Glutamatergic neuron (in vitro differentiated cells): ENCODE measurements around the gene MEN1. TPM values are rescaled to one million over a fixed set of nuclear protein-coding genes. Genes with fewer than 3 reads are reported as not detected.

ENCODE experiments used
- DNase-seq: peaks from one replicate; pipeline ENCODE4 v3.0.0; 2022
- H3K27ac Mint-ChIP-seq: one replicate; pipeline ENCODE4 v1.8.0; 2020; ENCODE audit warnings: mild to moderate bottlenecking, mixed read lengths, inconsistent platforms; ENCODE audit not compliant: unreplicated experiment
- H3K27me3 Mint-ChIP-seq: one replicate; pipeline ENCODE4 v1.8.0; 2020; ENCODE audit warnings: mild to moderate bottlenecking, moderate library complexity, mixed read lengths, inconsistent platforms; ENCODE audit not compliant: unreplicated experiment
- H3K36me3 Mint-ChIP-seq: one replicate; pipeline ENCODE4 v1.8.0; 2020; ENCODE audit warnings: mild to moderate bottlenecking, mixed read lengths, inconsistent platforms; ENCODE audit not compliant: unreplicated experiment
- H3K4me1 Mint-ChIP-seq: one replicate; pipeline ENCODE4 v1.8.0; 2020; ENCODE audit warnings: mild to moderate bottlenecking, low read depth, mixed read lengths, inconsistent platforms; ENCODE audit not compliant: unreplicated experiment
- H3K4me3 Mint-ChIP-seq: one replicate; pipeline ENCODE4 v1.8.0; 2020; ENCODE audit warnings: mild to moderate bottlenecking, mixed read lengths, inconsistent platforms; ENCODE audit not compliant: unreplicated experiment
- H3K9me3 Mint-ChIP-seq: one replicate; pipeline ENCODE4 v1.8.0; 2020; ENCODE audit warnings: mild to moderate bottlenecking, moderate library complexity, mixed read lengths, inconsistent platforms; ENCODE audit not compliant: unreplicated experiment
- total RNA-seq: library from RNA; stranded (reverse); fragmentation: NEBNext Ultra II Directional; extraction: Animal tissue kit (Norgen Biotek cat#: 25700); gene quantifications from one replicate; pipeline ENCODE4 v1.2.1, GENCODE V29; 2021; ENCODE audit not compliant: unreplicated experiment
- TF ChIP-seq, protein P1 (sequence below): fragments of 200-600 bp; sonication (generic); IDR thresholded peaks from one replicate; pipeline ENCODE4 v1.5.0; 2021; ENCODE audit not compliant: partially characterized antibody, unreplicated experiment

The MEN1 gene
- total RNA-seq, 1 donor from 2014 or later: 39.7 TPM

DNA sequence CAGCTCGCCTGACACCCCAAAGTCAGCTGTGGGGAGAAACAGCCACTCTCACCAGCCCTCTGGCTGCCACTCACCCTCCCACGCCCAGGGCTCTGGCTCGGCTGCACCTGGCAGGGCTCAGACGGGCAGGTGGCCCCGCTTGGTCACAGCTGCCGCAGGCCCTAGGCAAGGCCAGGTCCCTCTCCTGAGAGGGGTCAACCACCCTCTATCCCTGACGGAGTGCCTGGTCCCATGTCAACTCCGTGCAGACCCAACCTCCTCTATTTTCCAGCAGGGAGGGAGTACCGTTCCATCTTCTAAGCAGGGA, 9.2 kb downstream of the MEN1 start:
- Mint-ChIP-seq H3K9me3 (peaks cover 4% of the 10 kb centered on the region), H3K36me3 (no peaks in the 10 kb centered on the region), H3K4me3 (no peak overlapping the region), H3K27ac (no peak overlapping the region), H3K27me3 (peaks cover 15% of the 10 kb centered on the region), H3K4me1 (peaks cover 7% of the 10 kb centered on the region)
- TF ChIP-seq, protein P1, sequence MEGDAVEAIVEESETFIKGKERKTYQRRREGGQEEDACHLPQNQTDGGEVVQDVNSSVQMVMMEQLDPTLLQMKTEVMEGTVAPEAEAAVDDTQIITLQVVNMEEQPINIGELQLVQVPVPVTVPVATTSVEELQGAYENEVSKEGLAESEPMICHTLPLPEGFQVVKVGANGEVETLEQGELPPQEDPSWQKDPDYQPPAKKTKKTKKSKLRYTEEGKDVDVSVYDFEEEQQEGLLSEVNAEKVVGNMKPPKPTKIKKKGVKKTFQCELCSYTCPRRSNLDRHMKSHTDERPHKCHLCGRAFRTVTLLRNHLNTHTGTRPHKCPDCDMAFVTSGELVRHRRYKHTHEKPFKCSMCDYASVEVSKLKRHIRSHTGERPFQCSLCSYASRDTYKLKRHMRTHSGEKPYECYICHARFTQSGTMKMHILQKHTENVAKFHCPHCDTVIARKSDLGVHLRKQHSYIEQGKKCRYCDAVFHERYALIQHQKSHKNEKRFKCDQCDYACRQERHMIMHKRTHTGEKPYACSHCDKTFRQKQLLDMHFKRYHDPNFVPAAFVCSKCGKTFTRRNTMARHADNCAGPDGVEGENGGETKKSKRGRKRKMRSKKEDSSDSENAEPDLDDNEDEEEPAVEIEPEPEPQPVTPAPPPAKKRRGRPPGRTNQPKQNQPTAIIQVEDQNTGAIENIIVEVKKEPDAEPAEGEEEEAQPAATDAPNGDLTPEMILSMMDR: no peak
- no peak for DNase-seq

DNA sequence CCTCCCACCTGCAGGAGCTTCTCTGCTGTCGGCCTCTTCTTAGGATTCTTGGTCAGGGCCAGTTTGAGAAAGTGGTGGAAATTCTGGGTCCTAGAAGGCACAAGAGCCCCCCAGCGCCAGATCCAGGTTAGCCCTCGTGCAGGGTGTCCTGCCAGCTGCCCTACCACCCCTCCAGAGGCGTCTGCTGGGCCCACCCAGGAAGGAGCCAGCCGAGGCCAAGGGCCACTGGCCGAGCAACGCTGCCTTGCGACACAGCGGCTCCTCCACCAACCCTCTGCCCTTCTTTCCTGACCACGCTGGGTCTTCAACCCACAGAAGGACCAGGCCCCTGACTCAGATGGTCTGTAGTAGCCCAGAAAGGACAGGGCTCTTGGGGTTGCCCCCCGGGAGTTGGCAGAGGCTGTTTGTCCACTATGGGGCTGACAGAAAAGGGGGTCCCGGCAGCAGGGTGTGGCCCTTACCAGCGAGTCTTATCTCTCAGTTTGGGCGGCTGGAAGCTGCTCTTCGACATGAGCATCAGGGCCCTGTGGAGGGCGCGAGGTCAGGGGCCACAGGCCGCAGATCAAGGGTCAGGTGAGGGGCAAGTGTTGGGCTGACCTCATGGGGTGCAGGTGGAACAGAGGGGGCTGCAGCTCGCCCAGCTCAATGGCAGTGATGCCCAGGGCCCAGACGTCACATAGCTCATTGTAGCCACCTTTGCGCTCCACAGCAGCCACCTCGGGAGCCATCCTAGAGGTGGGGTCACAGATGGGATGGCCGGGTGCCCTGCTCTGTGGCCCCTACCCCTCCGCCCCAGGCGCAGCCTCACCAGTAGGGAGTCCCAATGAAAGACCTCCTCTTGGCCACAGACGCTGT, 9.8 kb downstream of the MEN1 start:
- Mint-ChIP-seq H3K27me3 (peaks cover 10% of the 10 kb centered on the region), H3K9me3 (peaks cover 4% of the 10 kb centered on the region), H3K27ac (no peak overlapping the region), H3K4me3 (no peak overlapping the region), H3K4me1 (peaks cover 7% of the 10 kb centered on the region), H3K36me3 (no peaks in the 10 kb centered on the region)
- no peak for DNase-seq
- TF ChIP-seq, protein P1: no peak

DNA sequence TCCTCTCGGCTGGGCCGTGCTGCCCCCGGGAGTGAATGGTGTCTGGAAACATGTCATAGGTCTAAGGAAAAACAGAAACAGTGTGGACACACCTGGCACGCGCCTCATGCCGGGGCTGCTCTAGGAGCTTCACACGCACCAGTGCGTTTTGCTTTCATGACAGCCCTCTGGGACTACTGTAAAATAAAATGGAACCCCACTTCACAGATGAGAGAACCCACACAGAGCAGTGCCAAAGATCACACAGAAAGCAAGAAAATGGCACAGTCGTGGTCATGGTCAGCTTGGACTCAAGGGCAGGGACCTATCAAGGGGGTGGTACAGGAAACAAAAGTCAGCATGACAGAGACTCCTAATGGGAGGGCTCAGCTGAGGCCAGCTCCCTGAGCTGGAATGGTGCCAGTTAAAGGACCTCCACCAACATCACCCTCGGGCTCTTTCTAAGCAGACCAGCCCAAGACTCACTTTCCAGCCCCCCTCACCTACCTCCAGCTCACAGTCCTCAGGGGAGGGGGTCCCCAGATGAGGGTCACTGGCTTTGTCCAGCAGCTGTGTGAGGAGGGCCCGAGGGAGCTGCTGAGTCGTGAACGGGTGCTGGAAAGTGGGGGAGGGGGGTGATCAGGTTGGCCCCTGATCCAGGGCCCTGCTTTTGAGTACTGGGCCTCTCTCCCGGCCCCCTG, 10.6 kb downstream of the MEN1 start:
- H3K4me1 Mint-ChIP-seq: peaks cover 7% of the 10 kb centered on the region
- DNase-seq: no peak
- peak overlapping the region; percentile 43 for H3K27ac Mint-ChIP-seq
- H3K27me3 Mint-ChIP-seq: peaks cover 11% of the 10 kb centered on the region
- no peaks in the 10 kb centered on the region for H3K36me3 Mint-ChIP-seq
- peaks cover 4% of the 10 kb centered on the region for H3K9me3 Mint-ChIP-seq
- TF ChIP-seq, protein P1: no peak
- H3K4me3 Mint-ChIP-seq: no peak overlapping the region

DNA sequence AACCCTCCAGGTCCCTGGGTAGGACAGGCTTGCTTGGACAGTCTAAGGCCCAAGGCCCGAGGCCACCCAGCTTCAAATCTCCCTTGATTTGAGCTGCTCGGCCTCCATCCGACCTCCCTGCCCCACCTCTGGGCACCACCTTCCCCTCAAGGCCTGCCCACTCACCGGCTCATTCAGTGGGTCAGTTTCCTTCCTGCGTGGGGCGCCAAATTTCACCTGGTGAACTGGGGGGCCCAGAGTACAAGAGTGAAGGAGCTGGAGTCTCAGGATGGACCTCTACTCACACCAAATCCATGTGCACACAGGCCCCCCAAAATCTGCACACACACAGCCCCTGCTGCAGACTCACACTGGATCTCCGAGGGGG, 11.1 kb downstream of the MEN1 start:
- Mint-ChIP-seq H3K36me3 (no peaks in the 10 kb centered on the region), H3K4me1 (peaks cover 7% of the 10 kb centered on the region), H3K9me3 (peaks cover 4% of the 10 kb centered on the region), H3K27ac (no peak overlapping the region), H3K4me3 (no peak overlapping the region), H3K27me3 (peaks cover 12% of the 10 kb centered on the region)
- DNase-seq: no peak
- TF ChIP-seq, protein P1: no peak
